Measurements from ENCODE around the gene SCYGR5. TPM values are rescaled to one million over a fixed set of nuclear protein-coding genes. Genes with fewer than 3 reads are reported as not detected.

SCYGR5 gene
- total RNA-seq, 4 donors from 2014 or later = not detected

DNA sequence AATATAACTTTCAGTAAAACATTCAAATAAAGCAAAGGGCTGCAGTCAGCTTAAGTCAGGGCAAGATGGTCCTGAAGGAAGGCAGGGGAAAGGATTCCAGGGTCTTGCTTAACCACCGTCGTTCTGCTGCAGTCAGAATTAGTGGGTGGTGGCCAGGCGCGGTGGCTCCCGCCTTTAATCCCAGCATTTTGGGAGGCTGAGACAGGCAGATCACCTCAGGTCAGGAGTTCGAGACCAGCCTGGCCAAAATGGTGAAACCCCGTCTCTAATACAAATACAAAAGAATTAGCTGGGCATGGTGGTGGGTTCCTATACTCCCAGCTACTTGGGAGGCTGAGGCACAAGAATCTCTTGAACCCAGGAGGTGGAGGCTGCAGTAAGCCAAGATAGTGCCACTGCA lies 44.4 kb downstream of the SCYGR5 start:
- H3K4me3 ChIP-seq (replicated peaks in 1 of 3) = no peak overlapping the region
- H3K4me1 ChIP-seq = no peaks in the 10 kb centered on the region
- H3K27me3 ChIP-seq = no peaks in the 10 kb centered on the region
- DNase-seq = no peak
- TF ChIP-seq, protein P1, sequence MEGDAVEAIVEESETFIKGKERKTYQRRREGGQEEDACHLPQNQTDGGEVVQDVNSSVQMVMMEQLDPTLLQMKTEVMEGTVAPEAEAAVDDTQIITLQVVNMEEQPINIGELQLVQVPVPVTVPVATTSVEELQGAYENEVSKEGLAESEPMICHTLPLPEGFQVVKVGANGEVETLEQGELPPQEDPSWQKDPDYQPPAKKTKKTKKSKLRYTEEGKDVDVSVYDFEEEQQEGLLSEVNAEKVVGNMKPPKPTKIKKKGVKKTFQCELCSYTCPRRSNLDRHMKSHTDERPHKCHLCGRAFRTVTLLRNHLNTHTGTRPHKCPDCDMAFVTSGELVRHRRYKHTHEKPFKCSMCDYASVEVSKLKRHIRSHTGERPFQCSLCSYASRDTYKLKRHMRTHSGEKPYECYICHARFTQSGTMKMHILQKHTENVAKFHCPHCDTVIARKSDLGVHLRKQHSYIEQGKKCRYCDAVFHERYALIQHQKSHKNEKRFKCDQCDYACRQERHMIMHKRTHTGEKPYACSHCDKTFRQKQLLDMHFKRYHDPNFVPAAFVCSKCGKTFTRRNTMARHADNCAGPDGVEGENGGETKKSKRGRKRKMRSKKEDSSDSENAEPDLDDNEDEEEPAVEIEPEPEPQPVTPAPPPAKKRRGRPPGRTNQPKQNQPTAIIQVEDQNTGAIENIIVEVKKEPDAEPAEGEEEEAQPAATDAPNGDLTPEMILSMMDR (IDR thresholded peaks at IDR 0.05) = no peak
- TF ChIP-seq POLR2A (IDR thresholded peaks at IDR 0.05) = no peak
- intact Hi-C loops (cut with DNase I) = no loop called here
- H3K36me3 ChIP-seq = no peaks in the 10 kb centered on the region
- 89 to 91% methylated on average over 7 of the region's 7 CpGs for WGBS, 2 donors
- H3K27ac ChIP-seq = no peak overlapping the region
- no peaks in the 10 kb centered on the region for H3K9me3 ChIP-seq

DNA sequence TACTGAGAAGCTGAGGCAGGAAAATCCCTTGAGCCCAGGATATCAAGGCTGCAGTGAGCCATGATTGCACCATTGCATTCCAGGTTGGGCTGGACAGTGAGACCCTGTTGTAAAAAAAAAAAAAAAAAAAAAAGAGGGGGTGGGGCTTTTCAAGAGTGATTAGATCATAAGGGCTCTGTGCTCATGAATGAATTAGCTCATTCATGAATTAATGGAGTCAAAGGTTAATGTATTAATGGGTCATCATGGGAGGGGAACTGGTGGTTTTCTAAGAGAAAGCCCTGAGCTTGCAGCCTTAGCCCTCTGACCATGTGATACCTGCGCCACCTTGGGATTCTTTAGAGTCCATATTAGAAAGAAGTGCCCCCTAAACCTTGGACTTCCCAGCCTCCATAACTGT lies 46.7 kb downstream of the SCYGR5 start:
- Histone ChIP-seq H3K27ac (no peak overlapping the region), H3K9me3 (no peaks in the 10 kb centered on the region), H3K27me3 (no peaks in the 10 kb centered on the region), H3K36me3 (no peaks in the 10 kb centered on the region), H3K4me1 (peaks cover 0 to 4% of the 10 kb centered on the region in 2 donors), H3K4me3 (replicated peaks in 1 of 3) (no peak overlapping the region)
- intact Hi-C loops (cut with DNase I) = no loop called here
- no peak for TF ChIP-seq POLR2A (IDR thresholded peaks at IDR 0.05)
- TF ChIP-seq, protein P1 (IDR thresholded peaks at IDR 0.05) = no peak
- no peak for DNase-seq
- 94 to 100% methylated on average over 1 of the region's 1 CpG for WGBS, 2 donors

DNA sequence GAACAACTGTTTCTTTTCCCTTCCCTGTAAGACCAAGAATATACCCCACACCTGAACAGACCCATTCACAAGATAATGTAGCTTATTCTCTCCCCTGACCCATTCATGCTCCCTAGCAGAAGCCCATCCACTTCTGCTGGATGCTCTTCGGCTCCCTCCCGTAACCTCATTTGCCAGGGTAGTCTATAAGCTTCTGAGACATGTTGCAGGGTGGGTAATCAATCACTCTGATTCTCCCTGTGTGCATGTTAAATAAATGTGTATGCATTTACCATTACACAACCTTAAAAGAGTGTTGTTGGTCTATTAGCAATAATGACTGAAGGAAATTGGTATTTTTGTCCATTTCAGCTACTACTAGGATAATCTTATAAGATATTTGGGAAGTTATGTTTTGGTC lies 49.9 kb downstream of the SCYGR5 start:
- TF ChIP-seq, protein P1 (IDR thresholded peaks at IDR 0.05) = no peak
- TF ChIP-seq POLR2A (IDR thresholded peaks at IDR 0.05) = no peak
- DNase-seq = no peak
- intact Hi-C loops (cut with DNase I) = no loop called here
- H3K36me3 ChIP-seq = no peaks in the 10 kb centered on the region
- H3K9me3 ChIP-seq = no peaks in the 10 kb centered on the region
- peaks cover 0 to 4% of the 10 kb centered on the region in 2 donors for H3K4me1 ChIP-seq
- no peaks in the 10 kb centered on the region for H3K27me3 ChIP-seq
- H3K4me3 ChIP-seq (replicated peaks in 1 of 3) = no peak overlapping the region
- H3K27ac ChIP-seq = no peak overlapping the region
- WGBS, 2 donors = 89 to 98% methylated on average over 2 of the region's 2 CpGs

Other genes with a start within 250 kb of the SCYGR5 start
- gene AGFG1, start 194.6 kb upstream of the SCYGR5 start, total RNA-seq = 10 to 100 TPM; 50.0 to 69.2 (median 58.9) TPM
- gene SCYGR2, start 67.9 kb upstream of the SCYGR5 start, total RNA-seq = not detected
- gene SCYGR3, start 52.0 kb upstream of the SCYGR5 start, total RNA-seq = not detected
- gene SCYGR4, start 49.3 kb upstream of the SCYGR5 start, total RNA-seq = not detected
- gene SLC19A3, start 51.2 kb downstream of the SCYGR5 start, total RNA-seq = 1 to 10 TPM in 1 of 4 donors, under 1 TPM in 3; 0.79 to 2.6 (median 0.86) TPM
- gene SCYGR6, start 58.0 kb downstream of the SCYGR5 start, total RNA-seq = not detected
- gene SCYGR7, start 61.5 kb downstream of the SCYGR5 start, total RNA-seq = not detected
- gene SCYGR8, start 79.1 kb downstream of the SCYGR5 start, total RNA-seq = not detected
- not detected for gene CCL20, start 147.0 kb downstream of the SCYGR5 start, total RNA-seq
- gene DAW1, start 204.8 kb downstream of the SCYGR5 start, total RNA-seq = not detected